Measurements from ENCODE around the gene RAB13. TPM values are rescaled to one million over a fixed set of nuclear protein-coding genes. Genes with fewer than 3 reads are reported as not detected.

RAB13 gene
- total and polyA plus RNA-seq, 2 of the 13 experiments (the other 11 are each of a cell fraction or from before 2014, with no cell fraction given) = 15.9 to 24.7 TPM

DNA sequence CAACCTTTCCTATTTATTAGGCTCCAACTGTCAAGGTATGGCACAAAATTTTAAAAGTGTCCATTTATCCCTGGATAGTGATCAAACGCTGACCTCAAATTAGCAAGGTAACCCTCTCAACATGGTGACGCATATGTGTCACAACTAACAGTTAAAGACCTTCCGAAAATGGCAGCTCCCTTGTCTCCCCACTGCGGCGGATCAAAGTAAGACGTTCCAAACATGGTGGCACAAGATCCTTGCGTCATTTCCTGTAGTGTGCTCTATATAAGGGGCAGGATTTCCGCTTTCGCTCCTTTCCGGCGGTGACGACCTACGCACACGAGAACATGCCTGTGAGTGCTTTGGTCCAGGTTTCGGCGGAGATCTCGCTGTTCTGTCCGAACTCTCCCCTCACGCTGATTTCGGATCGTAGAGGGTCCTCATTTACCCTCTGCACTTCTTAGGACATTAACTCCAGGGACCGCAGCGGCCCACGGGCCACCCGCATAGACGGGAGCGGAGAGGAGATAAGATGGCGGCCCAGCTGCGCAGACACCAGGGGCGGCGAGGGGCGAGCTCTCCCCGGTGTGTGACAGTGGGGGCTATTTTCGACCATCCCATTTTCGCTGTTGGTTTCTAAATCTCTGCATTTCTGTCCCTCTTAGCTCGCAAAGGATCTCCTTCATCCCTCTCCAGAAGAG, 4.5 kb upstream of the RAB13 start, which contains the start of gene RPS27 (continued):
- TF ChIP-seq ZNF776 (CRISPR knock-in tag; IDR thresholded peaks at IDR 0.05) (no peak), ZFP37 (CRISPR knock-in tag; IDR thresholded peaks at IDR 0.05; ENCODE audit: borderline replicate concordance) (0 out of 2 replicates have a peak, but pooled peaks have one; percentile 78), SNAPC5 (CRISPR knock-in tag; IDR thresholded peaks at IDR 0.05; ENCODE audit: borderline replicate concordance) (no peak), ZNF414 (CRISPR knock-in tag; IDR thresholded peaks at IDR 0.05) (peak; percentile 49; the same call in 1 of the 2 replicates), ZNF280B (CRISPR knock-in tag; IDR thresholded peaks at IDR 0.05; ENCODE audit: borderline replicate concordance) (no peak; the same call in 1 of the 2 replicates), FUBP1 (CRISPR knock-in tag; IDR thresholded peaks at IDR 0.05; ENCODE audit: borderline replicate concordance) (no peak), ZNF101 (CRISPR knock-in tag; IDR thresholded peaks at IDR 0.05; ENCODE audit: borderline replicate concordance, low read depth) (no peak), ZSCAN25 (CRISPR knock-in tag; IDR thresholded peaks at IDR 0.05) (0 out of 2 replicates have a peak, but pooled peaks have one; percentile 28), ZBTB38 (CRISPR knock-in tag; IDR thresholded peaks at IDR 0.05) (peak; percentile 68), NR3C1 (CRISPR knock-in tag; IDR thresholded peaks at IDR 0.05) (no peak), HINFP (CRISPR knock-in tag; IDR thresholded peaks at IDR 0.05; ENCODE audit: low read depth) (peak; percentile 78; the same call in 1 of the 2 replicates), HMG20A (CRISPR knock-in tag; IDR thresholded peaks at IDR 0.05; ENCODE audit: borderline replicate concordance) (peak; percentile 39; the same call in 1 of the 2 replicates), ZNF709 (CRISPR knock-in tag; IDR thresholded peaks at IDR 0.05) (no peak), ZNF563 (CRISPR knock-in tag; IDR thresholded peaks at IDR 0.05) (peak; percentile 48; the same call in 1 of the 2 replicates), TBL1XR1 (IDR thresholded peaks at IDR 0.05; ENCODE audit: borderline replicate concordance, low read length, partially characterized antibody) (peak; percentile 46), ZNF451 (CRISPR knock-in tag; IDR thresholded peaks at IDR 0.05) (peak; percentile 50; the same call in 1 of the 2 replicates), KMT2B (CRISPR knock-in tag; IDR thresholded peaks at IDR 0.05) (peak; percentile 85)
- TF ChIP-seq, protein P1, sequence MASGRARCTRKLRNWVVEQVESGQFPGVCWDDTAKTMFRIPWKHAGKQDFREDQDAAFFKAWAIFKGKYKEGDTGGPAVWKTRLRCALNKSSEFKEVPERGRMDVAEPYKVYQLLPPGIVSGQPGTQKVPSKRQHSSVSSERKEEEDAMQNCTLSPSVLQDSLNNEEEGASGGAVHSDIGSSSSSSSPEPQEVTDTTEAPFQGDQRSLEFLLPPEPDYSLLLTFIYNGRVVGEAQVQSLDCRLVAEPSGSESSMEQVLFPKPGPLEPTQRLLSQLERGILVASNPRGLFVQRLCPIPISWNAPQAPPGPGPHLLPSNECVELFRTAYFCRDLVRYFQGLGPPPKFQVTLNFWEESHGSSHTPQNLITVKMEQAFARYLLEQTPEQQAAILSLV (CRISPR knock-in tag; IDR thresholded peaks at IDR 0.05; ENCODE audit: borderline replicate concordance) = peak; percentile 93
- TF ChIP-seq, protein P2, sequence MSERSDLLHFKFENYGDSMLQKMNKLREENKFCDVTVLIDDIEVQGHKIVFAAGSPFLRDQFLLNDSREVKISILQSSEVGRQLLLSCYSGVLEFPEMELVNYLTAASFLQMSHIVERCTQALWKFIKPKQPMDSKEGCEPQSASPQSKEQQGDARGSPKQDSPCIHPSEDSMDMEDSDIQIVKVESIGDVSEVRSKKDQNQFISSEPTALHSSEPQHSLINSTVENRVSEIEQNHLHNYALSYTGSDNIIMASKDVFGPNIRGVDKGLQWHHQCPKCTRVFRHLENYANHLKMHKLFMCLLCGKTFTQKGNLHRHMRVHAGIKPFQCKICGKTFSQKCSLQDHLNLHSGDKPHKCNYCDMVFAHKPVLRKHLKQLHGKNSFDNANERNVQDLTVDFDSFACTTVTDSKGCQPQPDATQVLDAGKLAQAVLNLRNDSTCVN (CRISPR knock-in tag; IDR thresholded peaks at IDR 0.05; ENCODE audit: borderline replicate concordance) = peak; percentile 88
- TF ChIP-seq, protein P3, sequence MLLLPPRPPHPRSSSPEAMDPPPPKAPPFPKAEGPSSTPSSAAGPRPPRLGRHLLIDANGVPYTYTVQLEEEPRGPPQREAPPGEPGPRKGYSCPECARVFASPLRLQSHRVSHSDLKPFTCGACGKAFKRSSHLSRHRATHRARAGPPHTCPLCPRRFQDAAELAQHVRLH (CRISPR knock-in tag; IDR thresholded peaks at IDR 0.05; ENCODE audit: borderline replicate concordance, low read depth) = peak; percentile 95
